A673 (cell line): ENCODE results near the gene ATOH7. TPM values are rescaled to one million over a fixed set of nuclear protein-coding genes. Genes with fewer than 3 reads are reported as not detected.
"Not testable (repeated sequence)": the region's sequence is repeated elsewhere in the genome, so short reads cannot be mapped to it uniquely, and the experiment has no call there.

ENCODE experiments used
- Bru-seq: library from RNA; stranded (reverse); fragments of 400-500 nt; gene quantifications from one replicate; lab custom pipeline; 2021; lab: Mats Ljungman, UMichigan
- BruChase-seq, 2 experiments: library from RNA; stranded (reverse); fragments of 400-500 nt; gene quantifications; one replicate each; lab custom pipeline; 2021; lab: Mats Ljungman, UMichigan
- BruUV-seq: library from RNA; stranded (reverse); fragments of 400-500 nt; replicated peaks from 2 replicates; lab custom pipeline; 2021; lab: Mats Ljungman, UMichigan
- CTCF ChIA-PET: fragments of 300-600 bp; sonication (Branson Sonifier 250); formaldehyde crosslinking; loops from one replicate; lab custom pipeline; 2022; ENCODE audit warnings: antibody characterized with exemption; lab: Charles Lee
- POLR2A ChIA-PET: fragments of 300-600 bp; sonication (Branson Sonifier 250); formaldehyde crosslinking; loops from one replicate; lab custom pipeline; 2022; ENCODE audit warnings: antibody characterized with exemption; ENCODE audit not compliant: low non-redundant PET; lab: Charles Lee
- DNase-seq: peaks from one replicate; pipeline ENCODE4 v3.0.0-alpha.2; 2015; ENCODE audit warnings: low spot score
- H3K27ac ChIP-seq: fragments of 200-600 bp; sonication (generic); 2 replicates; pipeline ENCODE4 v1.5.1; 2016; ENCODE audit warnings: mixed run types, low read depth, mild to moderate bottlenecking, mixed read lengths, antibody characterized with exemption, low read length; ENCODE audit not compliant: poor library complexity, severe bottlenecking
- H3K27me3 ChIP-seq: fragments of 200-600 bp; sonication (generic); replicated peaks from 2 replicates; pipeline ENCODE4 v1.6.1; 2017; ENCODE audit warnings: mixed run types, low read depth, mild to moderate bottlenecking, mixed read lengths, antibody characterized with exemption, low read length; ENCODE audit not compliant: insufficient read depth, poor library complexity
- H3K36me3 ChIP-seq: fragments of 200-600 bp; sonication (generic); 2 replicates; pipeline ENCODE4 v1.6.1; 2016; ENCODE audit warnings: mixed run types, mild to moderate bottlenecking, mixed read lengths, antibody characterized with exemption, low read length; ENCODE audit not compliant: insufficient read depth, poor library complexity, severe bottlenecking
- H3K4me1 ChIP-seq: fragments of 200-600 bp; sonication (generic); 2 replicates; pipeline ENCODE4 v1.6.1; 2017; ENCODE audit warnings: mixed run types, mild to moderate bottlenecking, mixed read lengths, antibody characterized with exemption, low read length; ENCODE audit not compliant: insufficient read depth, poor library complexity, severe bottlenecking
- H3K4me3 ChIP-seq: fragments of 200-600 bp; sonication (generic); 2 replicates; pipeline ENCODE4 v1.5.1; 2016; ENCODE audit warnings: low read depth, mixed run types, mild to moderate bottlenecking, mixed read lengths, low read length; ENCODE audit not compliant: poor library complexity, severe bottlenecking
- H3K9me3 ChIP-seq: fragments of 200-600 bp; sonication (generic); 2 replicates; pipeline ENCODE4 v1.6.1; 2016; ENCODE audit warnings: mixed run types, low read depth, mild to moderate bottlenecking, mixed read lengths, antibody characterized with exemption, low read length; ENCODE audit not compliant: poor library complexity, severe bottlenecking
- CTCF ChIP-seq: fragments of 300-800, 200-600 bp; sonication (generic); conservative IDR thresholded peaks from 2 replicates; pipeline ENCODE4 v1.5.1; 2017; ENCODE audit warnings: low read depth, mild to moderate bottlenecking, antibody characterized with exemption, low read length, moderate library complexity, mixed read lengths
- EZH2 ChIP-seq: fragments of 200-600 bp; sonication (generic); IDR thresholded peaks from 2 replicates; pipeline ENCODE4 v1.6.1; 2017; ENCODE audit warnings: borderline replicate concordance, low read depth, mild to moderate bottlenecking, mixed read lengths, antibody characterized with exemption, low read length; ENCODE audit not compliant: poor library complexity, severe bottlenecking
- intact Hi-C: fragments of 100-400 bp; cut with micrococcal nuclease; formaldehyde crosslinking; loops from one replicate; pipeline ENCODE4 v1.10.0; 2022; ENCODE audit not compliant: unreplicated experiment
- long read RNA-seq: library from polyadenylated mRNA; stranded (forward); transcript quantifications from one replicate; pipeline ENCODE4 v2.0.0, GENCODE V29; 2022
- total RNA-seq: library from RNA; stranded (reverse); gene quantifications from 2 replicates; pipeline ENCODE4 v1.2.3, GENCODE V29; 2021

ATOH7 gene
- not detected in 2 replicates for total RNA-seq
- Bru-seq, nascent RNA, result percentile 36 among the genes with signal in this experiment
- BruChase-seq, experiment 1, labeled RNA remaining after a 2-hour chase, result percentile 16 among the genes with signal in this experiment
- percentile 27 among the genes with signal in this experiment for BruChase-seq, experiment 2, labeled RNA remaining after a 6-hour chase
- long read RNA-seq, result 0 reads

- peaks cover 6% of the 10 kb centered on the region for H3K27me3 ChIP-seq
- H3K9me3 ChIP-seq, result no peaks in the 10 kb centered on the region
- intact Hi-C loops, result loop anchor here (5.0 kb wide), 1 partner anchor 65 kb away; no protein-coding TSS in a partner anchor
- no peak for TF ChIP-seq CTCF
- TF ChIP-seq EZH2, result no peak
- H3K27ac ChIP-seq, result no peak within 1 kb of the TSS
- POLR2A ChIA-PET, result no interaction called here
- DNase-seq, result no peak
- no peaks in the 10 kb centered on the region for H3K36me3 ChIP-seq
- peak within 1 kb of the TSS; percentile 47 for H3K4me3 ChIP-seq
- no peaks in the 10 kb centered on the region for H3K4me1 ChIP-seq
- CTCF ChIA-PET, result interaction anchor here (0.5 kb wide), 1 partner anchor 117 kb away, joined by 4 read pairs; no protein-coding TSS in a partner anchor
- BruUV-seq, result no TSS peak
Measured at GRCh38 chr10:68231817-68232251, at the start of gene ATOH7. TSS of gene ATOH7 (minus strand) at chr10:68232113. CDS start at chr10:68231677, 436 bp downstream.

GRCh38 chr10:68280758-68281157 is 48.8 kb upstream of the ATOH7 start:
- no peak for TF ChIP-seq EZH2
- TF ChIP-seq CTCF, result no peak
- CTCF ChIA-PET, result no interaction called here

GRCh38 chr10:68278906-68279753 is 47.2 kb upstream of the ATOH7 start:
- H3K4me1 ChIP-seq, H3K27ac ChIP-seq, H3K36me3 ChIP-seq, POLR2A ChIA-PET, H3K27me3 ChIP-seq, H3K9me3 ChIP-seq, BruUV-seq, intact Hi-C loops, DNase-seq, H3K4me3 ChIP-seq, CTCF ChIA-PET: not testable (repeated sequence)

More at GRCh38 chr10:68280758-68281157, 48.8 kb upstream of the ATOH7 start:
- H3K27ac ChIP-seq, result no peak overlapping the region
- H3K4me1 ChIP-seq, result no peaks in the 10 kb centered on the region
- POLR2A ChIA-PET, result no interaction called here
- peaks cover 4% of the 10 kb centered on the region for H3K9me3 ChIP-seq
- no peak for DNase-seq
- H3K4me3 ChIP-seq, result no peak overlapping the region
- no peaks in the 10 kb centered on the region for H3K27me3 ChIP-seq
- no peaks in the 10 kb centered on the region for H3K36me3 ChIP-seq
- intact Hi-C loops, result no loop called here
- BruUV-seq, result no TSS peak

GRCh38 chr10:68277814-68278213 is 45.9 kb upstream of the ATOH7 start:
- intact Hi-C loops, H3K27ac ChIP-seq, BruUV-seq, CTCF ChIA-PET, H3K27me3 ChIP-seq, H3K36me3 ChIP-seq, H3K9me3 ChIP-seq, DNase-seq, POLR2A ChIA-PET, H3K4me3 ChIP-seq, H3K4me1 ChIP-seq: not testable (repeated sequence)
